ENCODE data around the gene ANKS3.

Gene ANKS3

GRCh38 chr16:4702466-4702808 is 31.6 kb downstream of the ANKS3 start:
- no peak for DNase-seq (ENCODE audit: low spot score)
- no peak for TF ChIP-seq CTCF (IDR thresholded peaks at IDR 0.05; ENCODE audit: borderline replicate concordance, control extremely low read depth, extremely low read depth, insufficient read depth, missing control alignments)
- in situ Hi-C loops (cut with MboI; ENCODE audit: low sequenced_read_pairs, unreplicated experiment) = no loop called here

DNA sequence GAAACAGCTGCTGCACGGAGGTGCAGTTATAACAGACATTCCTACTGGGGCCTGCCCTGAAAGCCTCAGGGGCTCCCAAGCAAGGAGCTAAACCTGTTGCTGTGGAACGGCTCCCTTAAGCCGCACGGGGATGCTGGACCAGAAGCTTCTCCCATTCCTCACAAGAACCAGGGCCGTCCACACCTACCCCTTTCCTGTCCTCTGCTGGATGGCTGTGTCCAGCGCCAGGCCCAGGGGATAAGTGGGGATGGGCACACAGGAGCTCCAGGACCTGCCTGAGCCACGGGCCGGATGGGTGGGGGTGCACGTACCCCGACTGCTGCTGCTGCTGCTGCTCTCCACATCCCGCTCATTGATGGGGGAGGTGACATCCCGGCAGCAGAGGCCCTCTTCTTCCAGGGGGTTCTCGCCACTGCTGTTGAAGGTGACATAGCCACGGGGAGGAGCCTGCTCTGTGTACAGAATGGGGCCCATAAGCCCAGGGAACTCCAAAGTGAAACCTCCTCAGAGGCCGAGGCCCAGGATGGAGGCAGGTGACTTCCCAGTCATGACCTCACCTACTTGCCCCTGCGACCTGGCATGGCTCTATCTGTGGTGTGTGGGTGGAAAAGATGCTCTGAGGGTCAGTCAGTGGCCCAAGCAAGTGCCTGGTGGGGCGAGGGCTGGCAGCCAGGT is 32.1 kb downstream of the ANKS3 start:
- TF ChIP-seq CTCF (IDR thresholded peaks at IDR 0.05; ENCODE audit: borderline replicate concordance, control extremely low read depth, extremely low read depth, insufficient read depth, missing control alignments) = no peak
- in situ Hi-C loops (cut with MboI; ENCODE audit: low sequenced_read_pairs, unreplicated experiment) = no loop called here
- no peak for DNase-seq (ENCODE audit: low spot score)

DNA sequence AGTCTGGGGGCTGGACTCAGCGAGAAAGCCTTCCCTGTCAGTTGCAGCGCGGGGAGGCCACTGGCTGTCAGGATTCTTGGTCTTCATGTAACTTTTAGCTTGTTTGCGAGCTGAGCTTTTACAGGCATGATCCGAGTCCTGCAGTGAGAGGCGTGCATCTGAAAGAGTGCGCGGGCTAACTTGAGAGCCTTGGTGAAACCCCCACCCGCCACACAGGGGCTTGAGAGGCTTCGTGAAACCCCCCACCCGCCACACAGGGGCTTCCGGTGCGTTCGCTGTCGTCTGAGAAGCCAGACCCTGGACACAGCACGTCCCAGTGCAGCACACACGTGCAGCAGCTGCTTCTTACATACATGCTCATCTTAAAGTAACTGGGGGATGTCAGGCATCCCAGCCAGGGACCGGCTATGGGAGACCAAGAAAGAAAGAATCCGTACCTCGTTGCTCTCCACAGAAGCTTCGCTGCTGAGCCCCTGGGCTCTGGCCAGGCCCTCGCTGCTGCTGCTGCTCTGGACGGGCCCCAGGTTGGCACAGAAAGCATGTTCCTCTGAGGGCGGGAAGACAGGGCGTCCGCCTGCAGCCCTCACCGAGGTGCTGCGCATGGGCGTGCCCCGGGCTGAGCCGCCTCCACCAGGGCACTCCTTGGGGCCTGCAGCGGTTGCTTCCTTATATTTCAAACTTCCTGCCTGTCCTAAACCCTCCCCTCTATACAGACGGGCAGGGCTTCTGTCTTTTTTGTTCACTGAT is 32.9 kb downstream of the ANKS3 start:
- no peak for TF ChIP-seq CTCF (IDR thresholded peaks at IDR 0.05; ENCODE audit: borderline replicate concordance, control extremely low read depth, extremely low read depth, insufficient read depth, missing control alignments)
- no peak for DNase-seq (ENCODE audit: low spot score)
- in situ Hi-C loops (cut with MboI; ENCODE audit: low sequenced_read_pairs, unreplicated experiment) = no loop called here

GRCh38 chr16:4700380-4700996 is 33.6 kb downstream of the ANKS3 start:
- no peak for TF ChIP-seq CTCF (IDR thresholded peaks at IDR 0.05; ENCODE audit: borderline replicate concordance, control extremely low read depth, extremely low read depth, insufficient read depth, missing control alignments)
- in situ Hi-C loops (cut with MboI; ENCODE audit: low sequenced_read_pairs, unreplicated experiment) = no loop called here
- no peak for DNase-seq (ENCODE audit: low spot score)

DNA sequence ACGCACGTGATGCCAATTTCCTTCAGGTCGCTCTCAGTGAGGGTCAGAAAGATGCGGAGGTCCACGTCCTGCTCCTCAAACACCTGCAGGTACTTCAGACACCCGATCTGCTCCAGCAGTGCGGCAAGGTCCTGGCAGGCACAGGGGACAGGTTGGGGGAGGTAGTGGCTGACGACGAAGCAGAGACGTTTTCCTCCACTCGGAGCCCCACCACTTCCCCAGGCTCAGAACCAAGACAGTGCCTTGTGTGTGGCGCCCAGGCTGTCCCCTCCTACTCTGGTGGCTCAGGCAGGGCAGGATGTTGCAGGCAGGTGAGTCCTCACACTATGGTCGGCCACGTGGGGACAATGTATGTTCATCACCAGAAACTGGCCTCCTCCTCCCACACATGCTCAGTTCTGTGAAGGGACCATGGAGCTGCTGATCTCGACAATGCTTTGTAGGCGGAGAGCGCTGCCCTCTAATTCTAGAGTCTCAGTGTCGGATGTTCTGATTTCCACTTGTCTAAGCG is 35.0 kb downstream of the ANKS3 start:
- no peak for DNase-seq (ENCODE audit: low spot score)
- in situ Hi-C loops (cut with MboI; ENCODE audit: low sequenced_read_pairs, unreplicated experiment) = no loop called here
- no peak for TF ChIP-seq CTCF (IDR thresholded peaks at IDR 0.05; ENCODE audit: borderline replicate concordance, control extremely low read depth, extremely low read depth, insufficient read depth, missing control alignments)

DNA sequence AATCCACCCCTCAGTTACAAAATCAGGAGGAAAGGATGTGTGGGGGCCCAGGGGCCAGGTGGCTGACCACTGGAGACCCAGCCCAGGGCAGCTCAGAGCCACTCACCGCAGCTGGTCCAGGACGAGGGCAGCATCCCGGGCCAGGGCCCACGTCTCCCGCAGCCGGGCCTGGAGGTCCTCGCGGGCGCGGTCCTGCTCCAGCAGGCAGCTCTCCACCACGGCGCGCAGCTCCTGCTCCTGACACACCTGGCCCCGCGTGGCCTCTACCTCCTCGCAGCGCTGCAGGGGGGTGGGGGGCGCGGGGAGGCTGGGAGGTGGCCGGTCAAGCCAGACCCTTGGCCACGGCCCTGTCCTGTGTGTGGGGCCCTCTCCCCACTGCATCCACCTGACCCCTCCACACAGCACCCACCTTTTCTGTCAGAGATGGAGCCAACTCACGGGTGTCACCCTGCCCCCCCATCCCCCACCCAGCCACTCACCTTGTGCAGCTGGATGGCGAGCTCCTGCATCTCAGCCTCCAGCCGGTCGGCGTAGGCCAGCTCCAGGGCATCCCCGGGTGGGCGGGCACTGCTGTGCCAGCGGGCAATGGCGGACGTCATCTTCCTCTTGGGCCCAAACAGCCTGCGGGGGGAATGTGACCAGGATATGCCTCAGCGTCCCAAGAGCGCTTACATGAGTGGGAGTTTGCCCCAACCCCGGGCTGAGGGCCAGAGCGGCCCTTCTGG is 35.6 kb downstream of the ANKS3 start:
- in situ Hi-C loops (cut with MboI; ENCODE audit: low sequenced_read_pairs, unreplicated experiment) = no loop called here
- no peak for DNase-seq (ENCODE audit: low spot score)
- TF ChIP-seq CTCF (IDR thresholded peaks at IDR 0.05; ENCODE audit: borderline replicate concordance, control extremely low read depth, extremely low read depth, insufficient read depth, missing control alignments) = no peak

Data from GM13976 (cell line).